HG03039 (cell line): Measurements from ENCODE around the gene COL9A3.

Experiments used
- ATAC-seq: cut with Tn5 transposase; IDR thresholded peaks from one replicate; pipeline ENCODE4 v1.9.1; 2021; ENCODE audit warnings: mild to moderate bottlenecking, moderate library complexity; ENCODE audit not compliant: unreplicated experiment

Gene COL9A3

DNA sequence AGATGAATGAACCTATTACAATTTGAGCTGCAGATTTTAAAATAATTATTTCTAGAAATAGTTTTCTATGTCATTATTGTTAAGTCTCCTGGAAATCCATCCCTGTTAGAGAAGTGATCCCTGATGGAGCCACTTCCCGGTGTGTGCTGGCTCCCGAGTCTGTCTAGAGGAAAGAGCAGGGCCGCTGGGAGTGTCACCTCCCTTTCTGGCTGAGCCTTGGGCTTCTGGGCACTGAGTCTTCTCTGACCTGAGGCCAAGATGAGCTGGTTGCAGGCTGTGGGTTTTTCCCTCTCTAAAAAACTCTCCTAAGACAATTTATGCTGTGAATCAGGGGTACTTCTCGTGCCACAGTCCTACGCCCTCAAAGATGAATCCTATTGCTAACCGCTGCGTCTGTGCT lies 73.6 kb downstream of the COL9A3 start:
- no peak for ATAC-seq
